WERI-Rb-1 (cell line): ENCODE results near the gene FAM124A.

Source experiments
- DNase-seq: peaks from one replicate; pipeline ENCODE4 v3.0.0-alpha.2; 2020
- H3K27ac ChIP-seq: fragments of 250-450 bp; sonication (Bioruptor Pico); 2 replicates; pipeline ENCODE4 v1.5.1; 2020; ENCODE audit warnings: mild to moderate bottlenecking, moderate library complexity
- H3K27me3 ChIP-seq: fragments of 250-450 bp; sonication (Bioruptor Pico); 2 replicates; pipeline ENCODE4 v1.5.1; 2021; ENCODE audit warnings: mild to moderate bottlenecking, low read depth, moderate library complexity; ENCODE audit not compliant: insufficient read depth, severe bottlenecking
- H3K36me3 ChIP-seq: fragments of 250-450 bp; sonication (Bioruptor Pico); 2 replicates; pipeline ENCODE4 v1.5.1; 2020; ENCODE audit warnings: mild to moderate bottlenecking, moderate library complexity
- H3K4me3 ChIP-seq: 2 replicates; pipeline ENCODE4 v1.5.1; 2011; ENCODE audit warnings: low read depth, mild to moderate bottlenecking, control low read depth, low read length
- H3K9me3 ChIP-seq: fragments of 250-450 bp; sonication (Bioruptor Pico); 2 replicates; pipeline ENCODE4 v1.5.1; 2021; ENCODE audit warnings: mild to moderate bottlenecking, moderate library complexity; ENCODE audit not compliant: severe bottlenecking
- TF ChIP-seq, protein P1 (sequence below): IDR thresholded peaks from 2 replicates; pipeline ENCODE4 v1.5.1; 2011; ENCODE audit warnings: low read depth, mild to moderate bottlenecking, control low read depth, inconsistent platforms, low read length

Gene FAM124A

DNA sequence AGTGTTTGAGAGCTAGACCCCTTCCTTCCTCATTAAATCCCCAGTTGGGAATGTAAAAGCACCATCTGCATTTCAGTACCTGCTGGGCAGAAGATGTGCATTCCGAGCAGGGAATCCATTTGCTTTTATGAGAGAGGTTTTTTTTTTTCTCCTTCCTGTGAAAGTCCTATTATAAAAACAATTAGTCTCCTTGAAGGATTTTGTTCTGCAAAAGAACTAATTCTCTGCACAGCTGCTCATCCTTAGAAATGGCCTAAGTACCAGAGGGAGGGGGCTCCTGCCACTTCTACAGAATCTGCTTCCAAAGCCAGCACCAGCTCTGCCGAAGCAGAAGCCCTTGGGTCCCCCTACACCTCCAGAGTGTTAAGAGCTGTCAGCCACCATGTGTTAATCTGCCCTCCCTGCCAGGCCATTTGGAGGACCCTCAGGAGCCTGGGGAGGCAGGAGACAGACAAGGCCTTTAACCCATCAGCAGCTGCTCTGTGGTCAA, 80.9 kb downstream of the FAM124A start:
- TF ChIP-seq, protein P1, sequence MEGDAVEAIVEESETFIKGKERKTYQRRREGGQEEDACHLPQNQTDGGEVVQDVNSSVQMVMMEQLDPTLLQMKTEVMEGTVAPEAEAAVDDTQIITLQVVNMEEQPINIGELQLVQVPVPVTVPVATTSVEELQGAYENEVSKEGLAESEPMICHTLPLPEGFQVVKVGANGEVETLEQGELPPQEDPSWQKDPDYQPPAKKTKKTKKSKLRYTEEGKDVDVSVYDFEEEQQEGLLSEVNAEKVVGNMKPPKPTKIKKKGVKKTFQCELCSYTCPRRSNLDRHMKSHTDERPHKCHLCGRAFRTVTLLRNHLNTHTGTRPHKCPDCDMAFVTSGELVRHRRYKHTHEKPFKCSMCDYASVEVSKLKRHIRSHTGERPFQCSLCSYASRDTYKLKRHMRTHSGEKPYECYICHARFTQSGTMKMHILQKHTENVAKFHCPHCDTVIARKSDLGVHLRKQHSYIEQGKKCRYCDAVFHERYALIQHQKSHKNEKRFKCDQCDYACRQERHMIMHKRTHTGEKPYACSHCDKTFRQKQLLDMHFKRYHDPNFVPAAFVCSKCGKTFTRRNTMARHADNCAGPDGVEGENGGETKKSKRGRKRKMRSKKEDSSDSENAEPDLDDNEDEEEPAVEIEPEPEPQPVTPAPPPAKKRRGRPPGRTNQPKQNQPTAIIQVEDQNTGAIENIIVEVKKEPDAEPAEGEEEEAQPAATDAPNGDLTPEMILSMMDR: no peak
- H3K36me3 ChIP-seq: no peaks in the 10 kb centered on the region
- H3K27me3 ChIP-seq: no peaks in the 10 kb centered on the region
- no peak overlapping the region for H3K4me3 ChIP-seq
- peak; percentile 37 for DNase-seq
- no peaks in the 10 kb centered on the region for H3K9me3 ChIP-seq
- H3K27ac ChIP-seq: no peak overlapping the region

DNA sequence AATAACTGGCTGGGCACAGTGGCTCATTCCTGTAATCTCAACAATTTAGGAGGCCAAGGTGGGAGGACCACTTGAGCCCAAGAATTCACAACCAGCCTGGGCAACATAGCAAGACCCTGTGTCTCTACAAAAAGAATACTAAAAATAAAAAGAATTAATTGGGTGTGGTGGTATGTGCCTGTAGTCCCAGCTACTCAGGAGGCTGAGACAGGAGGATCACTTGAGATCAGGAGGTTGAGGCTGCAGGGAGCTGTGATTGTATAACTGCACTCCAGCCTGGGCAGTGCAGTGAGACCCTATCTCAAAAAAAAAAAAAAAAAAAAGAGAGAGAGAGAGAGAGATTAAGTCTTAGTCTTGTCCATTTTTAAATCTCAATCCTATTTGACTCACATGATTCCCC, 81.7 kb downstream of the FAM124A start:
- Histone ChIP-seq H3K36me3 (no peaks in the 10 kb centered on the region), H3K27ac (no peak overlapping the region), H3K27me3 (no peaks in the 10 kb centered on the region), H3K9me3 (no peaks in the 10 kb centered on the region), H3K4me3 (no peak overlapping the region)
- no peak for DNase-seq
- TF ChIP-seq, protein P1: no peak

DNA sequence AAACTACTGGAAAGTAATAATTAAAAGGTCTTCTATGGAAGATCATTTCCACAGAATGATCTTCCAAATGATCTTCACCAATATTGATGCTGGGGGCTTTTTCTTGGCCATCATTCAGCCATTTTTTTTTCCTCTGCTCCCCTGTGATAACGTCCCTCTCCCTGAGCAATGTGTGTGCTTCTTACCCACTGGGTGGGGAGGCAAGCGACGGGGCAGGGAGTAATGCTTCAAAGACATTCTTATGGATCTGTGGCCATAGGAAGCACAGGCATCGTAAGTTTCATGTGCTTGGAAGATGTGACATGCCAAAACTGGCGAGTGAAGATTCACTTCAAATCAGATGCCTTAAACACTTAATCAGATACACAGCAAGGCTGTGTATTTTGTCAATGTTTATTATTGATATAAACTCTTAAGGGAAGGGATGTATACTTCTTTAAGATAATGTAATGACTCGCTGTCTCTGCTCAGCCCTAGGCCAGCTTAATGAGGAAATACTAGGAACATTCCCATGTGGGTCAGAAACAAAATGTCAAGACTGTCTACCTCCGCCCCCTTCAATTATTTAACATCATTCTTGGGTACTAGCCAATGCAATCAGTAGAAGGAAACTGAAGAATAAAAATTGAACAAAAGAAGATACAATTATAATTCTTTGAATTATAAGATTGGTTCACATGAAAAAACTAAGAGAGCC, 83.2 kb downstream of the FAM124A start:
- no peaks in the 10 kb centered on the region for H3K36me3 ChIP-seq
- no peak overlapping the region for H3K4me3 ChIP-seq
- DNase-seq: no peak
- no peak overlapping the region for H3K27ac ChIP-seq
- TF ChIP-seq, protein P1: no peak
- no peaks in the 10 kb centered on the region for H3K27me3 ChIP-seq
- H3K9me3 ChIP-seq: no peaks in the 10 kb centered on the region

DNA sequence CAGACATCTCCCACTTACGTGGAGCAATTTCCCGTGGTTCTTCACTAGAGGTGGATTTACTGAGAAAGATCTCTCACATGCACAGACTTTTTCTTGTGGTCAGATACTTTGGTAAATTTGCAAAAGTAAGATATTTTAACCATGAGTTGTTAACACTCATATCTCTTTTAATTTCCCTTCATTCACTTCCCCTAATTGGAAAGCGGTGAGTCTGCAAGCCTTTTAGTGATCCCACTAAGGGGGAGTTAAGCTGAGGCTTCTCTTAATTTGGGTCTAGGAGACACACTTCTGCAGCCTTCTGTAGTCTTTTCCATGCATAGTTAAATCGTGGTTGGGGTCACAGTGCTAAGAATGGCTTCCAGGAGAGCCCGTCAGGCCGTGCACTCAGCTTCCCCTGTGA, 86.6 kb downstream of the FAM124A start:
- TF ChIP-seq, protein P1: no peak
- DNase-seq: no peak

DNA sequence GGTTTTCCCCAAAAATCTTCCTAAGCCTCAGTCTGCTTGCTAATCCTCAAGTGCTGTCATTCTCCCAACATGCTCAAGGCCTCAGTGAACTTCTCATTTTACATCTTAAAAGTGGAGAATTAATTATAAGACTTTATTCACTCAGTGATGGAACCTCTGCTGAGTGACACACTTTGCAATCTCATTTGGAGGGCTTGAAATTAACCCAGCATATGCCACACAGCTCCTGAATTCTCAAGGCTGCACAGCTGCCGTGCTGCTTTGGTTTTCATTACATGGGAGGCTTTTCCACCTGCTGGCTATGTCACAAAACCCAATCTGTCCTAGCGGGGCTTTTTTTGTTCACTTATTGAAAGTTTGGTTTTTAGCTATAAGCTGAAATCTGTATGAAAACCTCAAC, 89.0 kb downstream of the FAM124A start:
- Histone ChIP-seq H3K27ac (no peak overlapping the region), H3K9me3 (no peaks in the 10 kb centered on the region), H3K36me3 (no peaks in the 10 kb centered on the region), H3K27me3 (no peaks in the 10 kb centered on the region), H3K4me3 (no peak overlapping the region)
- TF ChIP-seq, protein P1: no peak
- no peak for DNase-seq

More for the DNA sequence above, 86.6 kb downstream of the FAM124A start:
- no peaks in the 10 kb centered on the region for H3K9me3 ChIP-seq
- H3K27me3 ChIP-seq: no peaks in the 10 kb centered on the region
- no peaks in the 10 kb centered on the region for H3K36me3 ChIP-seq
- H3K27ac ChIP-seq: no peak overlapping the region
- H3K4me3 ChIP-seq: no peak overlapping the region
